GM19397 (cell line): ENCODE data around the gene ICOSLG.
"Not testable (repeated sequence)": the region's sequence is repeated elsewhere in the genome, so short reads cannot be mapped to it uniquely, and the experiment has no call there.

Experiments
- ATAC-seq: cut with Tn5 transposase; IDR thresholded peaks from one replicate; pipeline ENCODE4 v1.9.1; 2021; ENCODE audit warnings: mild to moderate bottlenecking, moderate library complexity; ENCODE audit not compliant: unreplicated experiment

Gene ICOSLG

GRCh38 chr21:44227614-44228013 is 13.1 kb downstream of the ICOSLG start:
- not testable (repeated sequence) for ATAC-seq

DNA sequence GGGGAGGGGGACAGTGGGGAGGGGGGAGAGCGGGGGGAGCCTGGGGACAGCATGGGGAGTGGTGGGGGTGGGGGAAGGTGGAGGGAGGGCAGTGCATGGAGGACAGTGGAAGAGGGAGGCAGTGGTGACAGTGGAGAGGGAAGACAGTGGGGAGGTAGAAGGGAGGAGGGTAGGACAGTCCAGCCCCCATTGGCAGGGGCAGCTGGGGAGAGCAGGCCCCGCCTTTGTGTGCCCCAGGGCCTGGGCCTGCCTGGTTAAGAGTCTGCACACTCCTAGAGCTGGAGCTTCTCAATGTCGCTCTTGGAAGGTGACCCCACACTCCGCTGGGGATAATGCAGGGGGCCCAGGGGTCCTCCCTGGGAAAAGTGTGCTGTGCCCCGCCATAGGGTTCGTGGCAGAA is 15.1 kb downstream of the ICOSLG start:
- not testable (repeated sequence) for ATAC-seq

- ATAC-seq: not testable (repeated sequence)
These were observed 17.4 kb downstream of the ICOSLG start for GRCh38 chr21:44223334-44223733.

GRCh38 chr21:44220674-44221073 is 20.1 kb downstream of the ICOSLG start:
- not testable (repeated sequence) for ATAC-seq

- ATAC-seq: not testable (repeated sequence)
These were observed 22.3 kb downstream of the ICOSLG start for GRCh38 chr21:44218461-44218860.

DNA sequence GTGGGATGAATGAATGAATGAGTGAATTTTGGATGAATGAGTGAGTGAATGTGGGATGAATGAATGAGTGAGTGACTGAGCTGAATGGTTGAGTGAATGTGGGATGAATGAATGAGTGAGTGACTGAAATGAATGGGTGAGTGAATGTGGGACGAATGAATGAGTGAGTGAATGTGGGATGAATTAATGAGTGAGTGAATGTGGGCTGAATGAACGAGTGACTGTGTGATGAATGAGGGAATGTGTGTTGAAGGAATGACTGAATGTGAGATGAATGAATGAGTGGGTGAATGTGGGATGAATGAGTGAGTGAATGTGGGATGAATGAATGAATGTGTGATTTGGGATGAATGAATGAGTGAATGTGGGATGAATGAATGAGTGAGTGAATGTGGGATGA is 28.8 kb downstream of the ICOSLG start:
- not testable (repeated sequence) for ATAC-seq

- ATAC-seq: not testable (repeated sequence)
These were observed 29.2 kb downstream of the ICOSLG start for GRCh38 chr21:44211574-44211973.

DNA sequence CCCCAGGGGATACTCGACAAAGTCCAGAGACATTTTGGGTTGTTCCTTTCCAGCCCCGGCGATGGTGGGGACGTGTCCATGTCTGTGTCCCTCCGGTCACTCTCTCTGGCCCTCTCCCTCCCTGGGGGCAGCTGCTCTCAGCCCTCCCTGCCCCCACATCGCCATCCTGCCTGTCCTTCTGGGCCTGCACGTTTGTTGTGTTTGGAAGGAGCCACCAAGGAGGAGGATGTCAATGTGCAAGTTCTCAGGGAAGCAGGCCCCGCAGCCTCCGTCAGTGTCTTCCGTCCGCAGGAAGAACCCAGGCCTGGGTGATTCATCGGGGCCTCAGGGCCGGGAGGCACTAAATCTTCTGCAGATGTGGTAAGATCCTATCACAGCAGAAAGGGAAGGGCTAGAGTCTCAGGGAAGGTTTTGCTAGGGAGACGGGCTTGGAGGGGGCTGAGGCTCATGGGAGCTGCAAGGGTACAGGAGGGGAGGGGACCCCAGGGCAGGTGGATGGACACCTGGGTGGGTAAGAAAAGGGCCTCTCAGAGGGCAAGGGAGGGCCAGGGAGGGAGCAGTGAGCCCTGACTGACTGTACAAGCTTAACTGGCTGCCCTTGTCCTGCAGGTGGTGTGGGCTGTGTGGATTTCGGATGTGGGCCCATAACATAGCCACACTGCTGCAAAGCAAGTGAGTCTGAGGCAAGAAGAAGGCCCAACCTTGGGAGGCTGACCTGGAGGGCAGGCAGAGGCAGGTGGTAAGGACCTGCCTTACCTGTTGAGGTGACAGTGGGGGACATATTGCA is 32.7 kb downstream of the ICOSLG start:
- not testable (repeated sequence) for ATAC-seq

DNA sequence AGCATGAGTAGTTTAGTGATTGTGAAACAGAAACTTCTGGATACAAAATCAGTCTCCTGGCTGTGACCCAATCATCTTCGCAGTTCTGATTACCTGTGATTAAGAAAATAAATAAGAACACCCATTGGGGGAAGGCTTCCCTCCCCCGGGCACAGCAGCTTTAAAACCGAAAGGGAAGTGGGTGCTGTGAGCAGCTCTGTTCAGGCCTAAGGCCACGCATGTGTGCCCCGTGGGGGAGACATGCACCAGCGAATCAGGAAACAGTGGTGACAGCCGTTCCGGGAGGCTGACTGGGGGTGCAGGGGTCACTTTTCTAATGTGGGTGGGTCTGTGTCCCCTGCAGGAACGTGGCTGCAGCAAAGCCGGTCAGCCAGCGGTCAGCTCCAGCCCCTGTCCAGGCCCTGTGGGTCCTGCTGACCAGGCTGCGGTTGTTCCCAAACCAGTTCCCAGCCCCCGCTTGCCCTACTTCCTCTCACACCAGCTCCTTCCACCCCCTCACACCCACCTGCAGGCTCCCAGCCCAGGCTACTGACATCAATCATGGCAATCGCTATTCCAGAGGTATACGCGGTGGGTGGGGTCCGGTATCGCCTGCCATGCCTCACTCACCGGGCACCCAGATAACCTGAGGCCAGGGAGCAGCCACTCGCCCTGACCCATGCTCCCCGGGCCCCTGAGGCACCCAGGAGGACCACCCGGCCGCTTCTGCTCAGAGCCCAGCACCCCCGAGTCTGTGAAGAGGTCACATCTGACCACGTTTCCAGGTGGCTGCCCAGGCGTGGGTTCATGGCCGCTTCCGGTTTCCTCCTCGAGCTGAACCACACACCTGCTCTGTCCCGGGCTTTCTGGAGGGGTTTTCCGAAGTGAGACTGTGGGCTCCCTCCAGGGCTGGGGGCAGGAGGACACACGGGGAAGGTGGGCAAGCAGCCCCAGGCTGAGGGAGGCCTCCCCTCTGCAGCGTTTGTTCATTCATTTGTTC is 33.8 kb downstream of the ICOSLG start:
- peak; percentile 52 for ATAC-seq

- ATAC-seq: not testable (repeated sequence)
These were observed 34.6 kb downstream of the ICOSLG start for GRCh38 chr21:44206187-44206586.

GRCh38 chr21:44202590-44203299 is 38.0 kb downstream of the ICOSLG start:
- not testable (repeated sequence) for ATAC-seq

- not testable (repeated sequence) for ATAC-seq
These were observed 40.7 kb downstream of the ICOSLG start for GRCh38 chr21:44199997-44200396.

DNA sequence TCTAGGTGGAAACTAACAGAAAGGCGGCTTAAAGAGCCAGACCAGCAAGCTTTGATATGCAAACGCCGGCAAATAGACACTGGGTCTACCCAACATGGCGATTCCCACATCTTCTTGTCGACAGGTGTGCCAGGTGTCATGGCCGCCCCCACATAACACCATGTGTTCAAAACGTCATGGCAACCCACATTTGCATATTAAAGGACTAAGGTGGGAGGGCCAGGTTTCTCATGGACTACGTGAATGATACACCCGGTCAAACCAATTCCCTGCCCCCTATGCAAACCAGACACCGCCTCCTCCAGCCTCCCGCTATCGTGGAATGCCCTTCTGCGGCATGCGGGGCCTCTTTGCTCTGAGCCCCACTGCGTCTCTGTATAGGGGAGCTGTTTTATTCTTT is 41.3 kb downstream of the ICOSLG start:
- ATAC-seq: no peak

DNA sequence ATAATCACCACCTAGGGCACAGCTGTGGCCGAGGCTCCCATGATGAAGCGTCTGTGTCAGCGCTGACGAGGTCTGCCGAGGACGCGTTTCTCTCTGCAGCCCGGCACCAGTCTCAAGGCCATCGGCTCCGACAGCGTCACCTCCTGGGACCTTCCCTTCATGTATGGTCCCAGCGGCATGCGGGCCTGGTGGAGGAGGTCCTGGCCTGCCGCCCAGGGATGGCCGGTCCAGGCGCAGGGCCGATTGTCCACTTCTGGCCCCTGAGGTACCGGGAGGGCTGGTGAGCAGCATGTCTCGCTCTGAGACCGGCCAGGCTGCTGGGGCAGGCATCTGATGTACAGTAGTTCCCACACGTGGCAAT is 43.6 kb downstream of the ICOSLG start:
- ATAC-seq: not testable (repeated sequence)

DNA sequence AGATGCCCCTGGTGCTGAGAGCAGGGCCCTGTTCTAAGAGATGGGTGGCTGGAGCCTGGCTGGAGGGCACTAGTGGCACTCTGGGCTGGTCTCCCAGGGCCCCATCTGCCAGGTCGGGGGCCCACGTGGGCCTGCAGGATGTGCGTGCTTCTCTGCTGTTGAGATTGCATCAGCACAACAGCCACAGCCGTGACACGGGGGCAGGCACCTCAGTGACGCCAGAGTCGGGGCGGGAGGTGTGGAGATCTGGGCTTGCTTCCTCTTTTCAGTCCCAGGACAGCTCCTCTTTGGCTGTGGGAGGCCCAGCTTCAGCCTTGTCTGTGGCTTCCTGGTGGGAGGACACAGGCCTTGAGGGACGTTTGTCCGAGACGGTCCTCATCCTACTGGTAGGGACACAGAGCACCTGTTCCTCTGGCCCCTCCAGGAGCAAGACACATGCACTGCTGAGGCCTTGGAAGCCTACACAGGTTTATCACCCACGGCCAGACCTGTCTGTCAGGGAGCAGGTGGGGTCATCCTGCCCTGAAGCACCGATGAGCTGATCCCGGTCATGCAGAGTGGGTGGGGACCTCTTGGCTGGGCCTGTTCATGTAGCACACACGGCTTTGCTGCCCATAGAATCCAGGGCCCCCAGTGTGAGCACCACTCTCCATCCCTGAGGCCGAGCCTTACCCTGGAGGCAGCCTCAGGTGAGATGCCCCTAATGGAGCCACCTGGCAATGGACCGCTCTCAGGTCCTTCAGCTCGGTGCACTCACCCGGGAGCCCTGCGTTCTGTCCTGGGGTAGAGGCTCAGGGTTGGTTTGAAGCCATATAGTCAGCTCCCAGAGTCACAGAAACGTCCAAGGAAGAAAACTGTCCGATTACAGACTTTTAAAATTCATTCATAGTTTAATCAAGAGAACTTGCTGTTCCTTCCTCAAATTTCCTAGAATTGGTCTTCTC is 44.3 kb downstream of the ICOSLG start:
- ATAC-seq: not testable (repeated sequence)

- ATAC-seq: not testable (repeated sequence)
These were observed 45.9 kb downstream of the ICOSLG start for GRCh38 chr21:44194888-44195287.

- ATAC-seq: not testable (repeated sequence)
These were observed 46.3 kb downstream of the ICOSLG start for GRCh38 chr21:44194451-44194850.

GRCh38 chr21:44193108-44193507 is 47.6 kb downstream of the ICOSLG start:
- ATAC-seq: not testable (repeated sequence)

GRCh38 chr21:44190349-44191271 is 50.1 kb downstream of the ICOSLG start:
- not testable (repeated sequence) for ATAC-seq
